Gastroesophageal sphincter (tissue), 3 donors: Measurements from ENCODE around the gene F2R.

Source experiments
- EP300 ChIP-seq: sonication (generic); formaldehyde crosslinking; IDR thresholded peaks from one replicate; pipeline ENCODE4 v1.6.1; 2017; ENCODE audit warnings: antibody characterized with exemption, mild to moderate bottlenecking
- POLR2A ChIP-seq, 2 donors: fragments of 450-650 bp; IDR thresholded peaks; one replicate each; pipeline ENCODE4 v1.6.1; 2017; ENCODE audit warnings: antibody characterized with exemption in 2 of 2, mild to moderate bottlenecking in 2 of 2, moderate library complexity in 1 of 2
- POLR2AphosphoS5 ChIP-seq: sonication (generic); formaldehyde crosslinking; IDR thresholded peaks from one replicate; pipeline ENCODE4 v1.6.1; 2017; ENCODE audit warnings: antibody characterized with exemption
- TF ChIP-seq, protein P1 (sequence below), 4 experiments: fragments of 200-600 bp in 2 of 4; fragments of 450-650 bp in 2 of 4; sonication (generic) in 1 of 4; IDR thresholded peaks; one replicate each; pipeline ENCODE4 v1.5.1; 2017 to 2019; ENCODE audit warnings: antibody characterized with exemption in 4 of 4, mild to moderate bottlenecking in 2 of 4, moderate library complexity in 2 of 4

DNA sequence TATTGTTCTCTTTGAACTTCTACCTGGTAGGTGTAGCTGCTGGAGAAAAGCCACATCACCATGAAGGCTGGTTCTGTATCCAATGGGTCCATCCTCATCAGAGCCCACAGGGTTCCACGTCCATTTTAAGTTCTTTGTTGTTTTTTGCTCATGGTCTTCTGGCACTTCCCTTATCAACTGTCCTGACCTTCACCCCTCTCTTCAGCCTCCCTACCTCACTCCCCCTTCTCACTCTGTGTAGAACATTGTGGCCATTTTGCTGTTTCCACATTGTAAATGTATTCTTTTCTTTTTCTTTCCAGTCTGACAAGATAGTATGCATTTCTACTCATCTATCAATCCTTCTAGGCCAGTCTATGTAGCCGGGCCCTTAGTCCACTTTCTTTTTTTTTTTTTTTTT is 48.4 kb upstream of the F2R start:
- TF ChIP-seq, protein P1, sequence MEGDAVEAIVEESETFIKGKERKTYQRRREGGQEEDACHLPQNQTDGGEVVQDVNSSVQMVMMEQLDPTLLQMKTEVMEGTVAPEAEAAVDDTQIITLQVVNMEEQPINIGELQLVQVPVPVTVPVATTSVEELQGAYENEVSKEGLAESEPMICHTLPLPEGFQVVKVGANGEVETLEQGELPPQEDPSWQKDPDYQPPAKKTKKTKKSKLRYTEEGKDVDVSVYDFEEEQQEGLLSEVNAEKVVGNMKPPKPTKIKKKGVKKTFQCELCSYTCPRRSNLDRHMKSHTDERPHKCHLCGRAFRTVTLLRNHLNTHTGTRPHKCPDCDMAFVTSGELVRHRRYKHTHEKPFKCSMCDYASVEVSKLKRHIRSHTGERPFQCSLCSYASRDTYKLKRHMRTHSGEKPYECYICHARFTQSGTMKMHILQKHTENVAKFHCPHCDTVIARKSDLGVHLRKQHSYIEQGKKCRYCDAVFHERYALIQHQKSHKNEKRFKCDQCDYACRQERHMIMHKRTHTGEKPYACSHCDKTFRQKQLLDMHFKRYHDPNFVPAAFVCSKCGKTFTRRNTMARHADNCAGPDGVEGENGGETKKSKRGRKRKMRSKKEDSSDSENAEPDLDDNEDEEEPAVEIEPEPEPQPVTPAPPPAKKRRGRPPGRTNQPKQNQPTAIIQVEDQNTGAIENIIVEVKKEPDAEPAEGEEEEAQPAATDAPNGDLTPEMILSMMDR (IDR thresholded peaks at IDR 0.05) = no peak
- TF ChIP-seq POLR2A (IDR thresholded peaks at IDR 0.05) (no peak), EP300 (no peak), POLR2AphosphoS5 (no peak)
